Skin of body (tissue), 2 donors: ENCODE results near the gene ABCD2. TPM values are rescaled to one million over a fixed set of nuclear protein-coding genes. Genes with fewer than 3 reads are reported as not detected.
"Not testable (repeated sequence)": the region's sequence is repeated elsewhere in the genome, so short reads cannot be mapped to it uniquely, and the experiment has no call there.

Experiments
- DNase-seq: peaks from one replicate; lab custom pipeline; 2025; lab: John Stamatoyannopoulos, UW
- total RNA-seq: library from RNA; depleted of rRNA; stranded (reverse); fragments of >200 nt; gene quantifications from one replicate; pipeline ENCODE4 v1.2.3, GENCODE V29; 2014

The ABCD2 gene
- total RNA-seq = 2.2 TPM

DNA sequence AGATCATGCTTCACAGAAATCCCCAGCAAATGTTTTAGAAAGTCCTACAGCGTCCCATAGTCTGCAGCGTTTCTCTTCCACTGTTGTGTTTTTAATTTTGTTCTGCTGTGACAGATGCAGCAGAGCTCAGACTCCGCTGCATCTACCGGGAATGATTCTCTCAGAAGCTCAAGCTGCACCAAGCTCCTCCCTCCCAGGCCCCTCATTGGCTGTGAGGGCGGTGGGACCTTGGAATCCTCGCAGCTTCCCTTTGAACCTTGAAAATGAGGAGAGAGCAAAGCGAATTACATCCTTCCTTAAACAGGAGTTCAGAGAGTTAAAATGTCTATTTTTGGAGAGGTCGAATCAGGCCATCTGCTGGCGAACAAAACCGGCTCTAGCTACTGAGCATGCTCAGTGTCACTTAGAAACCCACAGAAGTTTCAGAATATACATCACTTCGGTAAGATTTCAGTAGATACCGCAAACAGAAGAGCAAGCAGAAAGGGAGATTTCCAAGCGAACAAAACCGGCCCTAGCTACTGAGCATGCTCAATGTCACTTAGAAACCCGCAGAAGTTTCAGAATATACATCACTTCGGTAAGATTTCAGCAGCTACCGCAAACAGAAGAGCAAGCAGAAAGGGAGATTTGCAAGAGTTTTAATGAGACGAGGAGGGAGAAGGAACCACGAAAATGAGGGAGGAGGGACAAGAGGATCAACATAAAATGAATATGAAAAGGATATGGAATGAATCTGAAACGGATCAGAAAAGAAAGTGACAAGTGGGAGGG is at the start of gene ABCD2:
Gene ABCD2, minus strand, starts transcription at position 144 of the 774 bp plus-strand sequence. CDS start 188 bp downstream, outside the sequence.
- DNase-seq = peak; percentile 66

DNA sequence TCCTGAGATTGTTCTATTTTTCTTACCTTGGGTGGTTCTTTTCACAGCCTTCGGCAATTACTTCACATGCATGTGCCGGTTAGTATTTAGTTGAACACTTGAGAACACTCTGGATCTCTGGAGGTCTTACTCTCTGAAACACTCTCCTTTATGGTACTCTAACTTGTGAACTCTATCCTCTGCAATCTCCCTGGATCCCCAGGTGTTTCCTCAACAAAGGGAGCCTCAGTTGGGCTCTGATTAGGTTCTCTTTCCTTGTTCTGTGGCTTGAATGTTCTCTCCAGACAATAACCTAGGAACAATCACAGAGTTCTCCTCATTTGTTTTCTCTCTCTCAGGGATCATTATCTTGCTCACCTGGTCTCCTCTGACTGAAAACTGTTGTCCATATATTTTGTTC is 40.5 kb upstream of the ABCD2 start:
- no peak for DNase-seq

DNA sequence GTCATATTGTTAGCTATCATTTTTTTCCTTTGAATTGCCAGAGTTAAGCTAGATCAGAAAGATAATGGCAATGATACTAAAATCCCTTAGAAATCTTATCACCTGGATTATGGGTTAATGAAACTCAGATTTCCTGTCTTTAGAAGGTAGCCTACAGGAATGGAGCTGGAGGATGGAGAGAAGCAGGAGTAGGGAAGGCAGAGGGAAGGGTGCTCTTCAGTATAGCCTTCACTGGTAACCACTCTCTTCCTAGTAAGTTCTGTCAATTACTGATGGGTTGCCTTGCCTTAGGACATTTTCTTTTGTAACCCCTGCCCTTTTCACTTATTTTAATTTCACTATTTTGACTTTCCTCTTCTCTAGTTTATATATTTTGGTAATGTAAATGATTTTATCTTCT is 27.8 kb upstream of the ABCD2 start:
- no peak for DNase-seq

DNA sequence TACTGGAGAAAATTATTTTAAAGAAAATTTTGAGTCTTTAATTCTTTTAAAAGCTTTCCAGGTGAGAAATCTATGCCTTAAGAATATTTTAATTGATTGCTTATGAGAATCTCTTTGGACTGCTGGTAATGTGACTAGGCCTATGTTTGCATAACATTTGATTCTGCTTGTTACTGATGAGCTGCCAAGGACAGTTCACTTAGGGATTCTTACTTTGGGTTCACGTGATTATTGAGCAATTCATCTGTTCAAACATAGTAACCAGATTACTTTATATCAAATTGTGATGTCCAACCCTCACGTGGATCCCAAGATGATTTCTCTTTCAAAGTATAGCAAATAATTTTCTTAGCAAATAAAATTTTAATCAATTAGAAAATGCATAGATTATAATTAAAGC is 27.4 kb upstream of the ABCD2 start:
- DNase-seq = no peak

DNA sequence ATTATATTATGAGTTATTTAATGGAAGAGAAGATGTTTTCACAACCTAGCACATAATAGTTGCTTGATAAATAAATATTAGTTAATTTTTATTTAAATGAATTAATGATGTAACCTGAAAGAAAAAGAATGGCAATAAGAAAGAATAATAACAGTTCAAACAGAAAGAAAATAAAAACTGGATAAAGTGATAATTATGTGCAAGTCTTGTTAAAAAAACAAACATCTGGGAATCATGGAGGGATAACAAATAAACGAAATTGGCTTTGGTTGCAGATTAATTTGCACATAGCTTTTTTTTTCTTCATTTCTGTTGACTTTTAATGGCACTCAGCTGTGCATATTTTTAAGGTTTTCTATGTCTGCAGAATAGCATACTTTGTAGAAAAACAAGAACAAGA is 23.4 kb upstream of the ABCD2 start:
- no peak for DNase-seq

DNA sequence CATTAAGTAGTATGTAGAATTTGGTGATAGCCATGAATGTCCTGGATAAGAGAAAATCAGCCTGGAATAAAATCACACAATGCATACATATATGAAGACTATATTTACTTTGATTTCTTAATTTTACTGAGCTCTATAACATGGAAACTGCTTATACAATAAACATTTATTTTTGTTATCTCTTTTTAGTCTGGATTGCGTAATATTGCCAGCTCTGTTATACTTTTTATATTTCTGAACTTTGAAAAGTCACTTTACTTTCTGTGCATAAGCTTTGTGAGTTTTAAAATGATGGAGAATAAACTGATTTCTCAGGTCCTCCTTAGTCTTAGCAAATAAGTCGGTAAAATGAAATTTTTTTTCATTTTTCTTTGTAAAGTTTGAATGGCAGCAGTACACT is 19.2 kb upstream of the ABCD2 start:
- DNase-seq = no peak

DNA sequence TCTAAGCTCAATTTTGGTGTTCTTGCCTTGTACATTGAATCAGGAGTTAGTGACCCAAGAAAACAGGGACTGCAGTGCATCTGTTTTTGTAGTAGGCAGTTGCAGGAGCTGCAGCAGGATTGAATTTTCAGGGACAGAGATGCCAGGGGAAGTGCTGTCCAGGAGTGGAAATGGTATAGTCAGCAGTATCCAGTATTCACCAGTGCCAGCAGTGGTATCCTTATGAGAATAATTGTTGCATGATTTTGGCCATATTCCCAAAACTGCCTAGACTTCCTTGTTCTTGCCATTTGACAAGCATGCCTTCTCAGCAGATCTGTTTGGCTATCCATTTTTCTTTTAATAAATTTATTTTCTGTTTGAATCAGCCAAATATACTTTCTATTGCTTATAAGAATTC is 18.6 kb upstream of the ABCD2 start:
- no peak for DNase-seq

DNA sequence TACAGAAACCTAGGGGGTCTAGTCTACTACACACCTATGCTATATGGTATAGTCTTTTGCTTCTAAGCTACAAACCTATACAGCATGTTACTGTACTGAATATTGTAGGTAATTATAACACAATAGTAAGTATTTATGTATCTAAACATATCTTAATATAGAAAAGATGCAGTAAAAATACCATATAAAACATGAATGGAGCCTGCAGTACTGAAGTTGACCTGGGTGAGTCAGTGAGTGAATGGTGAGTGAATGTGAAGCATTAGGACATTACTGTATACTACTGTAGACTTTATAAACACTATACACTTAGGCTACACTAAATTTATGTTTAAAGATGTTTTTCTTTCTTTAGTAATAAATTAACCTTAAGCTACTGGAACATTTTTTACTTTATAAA is 13.1 kb upstream of the ABCD2 start:
- DNase-seq = no peak

DNA sequence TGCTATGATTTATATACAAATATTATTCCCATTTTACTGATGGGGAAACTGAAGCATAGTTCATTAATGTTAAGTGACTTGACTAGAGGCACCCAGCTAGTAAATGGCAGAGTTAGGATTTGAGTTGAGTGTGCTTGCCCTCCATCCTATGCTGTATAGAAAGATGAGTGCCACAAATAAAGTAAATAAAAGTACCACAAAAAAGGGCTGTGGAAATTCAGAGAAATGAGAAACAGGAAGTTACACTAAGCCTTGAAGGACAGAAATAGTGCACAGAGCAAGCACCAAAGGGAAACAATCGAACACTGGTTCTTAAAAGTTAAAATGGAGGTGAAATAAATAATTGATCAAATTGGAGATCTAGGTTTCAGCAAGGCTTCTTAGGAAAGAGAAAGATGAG is 9.2 kb upstream of the ABCD2 start:
- no peak for DNase-seq

DNA sequence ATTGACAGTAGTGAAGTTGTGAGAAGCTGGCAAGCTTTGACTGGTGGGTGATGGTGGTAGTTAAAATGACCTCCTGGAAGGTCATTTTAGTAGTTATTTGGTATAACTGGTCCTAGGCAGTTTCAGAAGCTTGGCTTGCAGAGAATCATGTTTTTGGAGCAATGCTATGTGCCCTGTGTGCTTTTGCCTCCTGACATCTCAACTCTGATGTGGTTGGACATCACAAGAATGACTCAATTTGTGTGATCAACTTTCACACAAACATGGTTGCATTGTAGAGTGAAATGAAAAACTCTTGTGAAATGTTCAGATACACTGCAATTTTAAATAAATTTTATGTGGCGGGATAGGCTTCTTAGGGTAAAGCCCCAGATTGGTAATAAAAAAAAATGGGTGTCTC is 8.3 kb upstream of the ABCD2 start:
- no peak for DNase-seq

DNA sequence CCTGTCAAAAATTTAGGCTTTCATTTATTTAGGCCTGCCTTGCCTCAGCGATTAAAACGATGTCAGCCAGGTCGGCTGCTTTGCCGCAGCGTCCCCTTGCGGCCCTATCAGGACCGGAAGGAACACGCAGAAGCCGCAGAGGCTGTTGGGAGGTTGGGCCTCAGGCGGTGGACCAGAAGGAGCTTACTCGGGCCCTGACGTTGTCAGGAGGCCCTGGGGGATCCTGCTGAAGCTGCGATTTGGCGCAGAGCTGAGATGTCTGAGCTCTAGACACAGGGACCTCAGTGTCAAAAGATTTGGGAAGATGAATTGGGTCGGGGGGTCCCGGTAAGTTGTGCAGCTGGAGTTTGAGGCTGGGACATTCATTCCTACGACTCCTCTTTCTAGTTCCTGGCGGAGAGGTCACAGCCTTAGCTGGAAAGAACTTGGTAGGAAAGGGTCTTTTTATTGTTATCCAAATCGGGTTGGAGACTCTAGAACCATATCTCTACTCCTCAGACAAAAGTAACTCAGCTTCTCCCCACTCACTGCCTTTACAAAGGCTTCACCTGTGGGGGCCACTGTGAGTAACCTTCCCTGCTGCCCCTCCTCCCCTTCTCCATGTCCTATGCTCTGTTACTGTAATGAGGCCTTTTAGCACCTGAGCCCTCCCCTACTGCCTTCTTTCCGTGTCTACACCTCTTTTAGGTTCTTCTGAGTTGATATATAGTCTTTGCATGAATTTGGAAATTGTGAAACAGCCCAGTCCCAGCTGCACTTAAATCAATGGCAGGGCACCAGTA is 6.6 kb upstream of the ABCD2 start:
- no peak for DNase-seq

DNA sequence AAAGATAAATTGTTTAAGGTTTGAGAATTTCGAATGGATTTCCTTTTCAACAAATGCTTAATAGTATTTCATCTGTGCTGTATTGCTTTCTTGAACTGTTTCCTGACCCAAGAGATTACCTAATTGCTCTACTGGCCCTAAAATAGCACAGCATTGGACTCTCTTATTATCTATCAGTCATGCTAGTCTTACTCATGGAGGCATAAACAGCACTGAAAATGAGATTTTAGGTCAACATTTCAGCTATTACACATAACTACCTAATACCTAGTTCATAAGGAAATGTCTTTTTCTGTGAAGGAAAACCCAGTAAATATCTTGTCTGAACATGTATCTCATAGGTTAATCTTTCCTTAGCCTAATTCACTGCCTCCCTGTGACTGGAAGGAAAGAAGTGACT is 4.3 kb upstream of the ABCD2 start:
- DNase-seq = no peak

DNA sequence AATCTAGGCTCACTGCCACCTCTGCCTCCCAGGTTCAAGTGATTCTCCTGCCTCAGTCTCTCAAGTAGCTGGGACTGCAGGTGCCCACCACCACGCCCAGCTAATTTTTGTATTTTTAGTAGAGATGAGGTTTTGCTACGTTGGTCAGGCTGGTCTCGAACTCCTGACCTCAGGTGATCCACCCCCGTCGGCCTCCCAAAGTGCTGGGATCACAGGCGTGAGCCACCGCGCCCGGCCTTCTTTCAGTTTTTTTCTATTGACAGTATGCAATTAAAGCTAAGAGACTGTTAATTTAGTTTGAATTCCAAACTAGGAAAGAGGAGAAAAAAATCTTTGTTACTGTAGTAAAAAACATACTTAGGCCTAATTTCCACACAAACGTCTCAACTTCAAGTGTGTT is 3.6 kb upstream of the ABCD2 start:
- not testable (repeated sequence) for DNase-seq

DNA sequence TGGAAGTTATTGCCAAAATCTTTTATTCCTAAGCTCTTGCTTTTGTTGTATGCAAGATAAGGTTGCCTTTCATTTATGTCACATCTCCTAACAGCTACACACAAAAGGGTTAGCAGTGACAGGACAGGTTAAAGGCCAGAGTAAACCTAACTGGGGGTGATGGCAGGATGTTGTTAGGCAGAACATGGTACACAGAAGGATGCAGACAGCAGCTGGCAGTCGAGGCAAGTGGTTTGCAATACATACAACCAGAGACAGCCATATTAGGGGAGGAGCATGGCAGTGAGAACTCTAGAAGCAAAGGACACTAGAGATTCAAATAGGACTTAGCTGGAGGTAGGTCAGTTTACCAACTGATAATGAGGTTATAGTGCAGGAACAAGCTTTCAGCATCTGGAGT is 2.7 kb upstream of the ABCD2 start:
- no peak for DNase-seq

DNA sequence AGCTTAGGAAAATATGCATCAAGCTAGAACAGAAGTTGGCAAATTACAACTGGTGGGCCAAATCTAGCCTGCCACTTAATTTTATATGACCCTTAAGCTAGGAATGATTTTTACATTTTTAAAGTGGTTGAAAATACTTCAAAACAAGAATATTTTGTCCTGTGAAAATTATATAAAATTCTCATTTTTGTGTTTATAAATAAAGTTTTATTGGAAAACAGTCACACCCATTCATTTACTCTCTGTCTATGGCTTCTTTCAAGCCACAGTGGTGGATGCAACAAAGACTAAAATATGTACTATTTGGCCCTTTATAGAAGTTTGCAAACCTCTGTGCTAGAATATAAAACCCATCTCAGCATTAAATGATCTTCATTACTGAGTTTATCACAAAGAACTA is 2.1 kb upstream of the ABCD2 start:
- DNase-seq = no peak

DNA sequence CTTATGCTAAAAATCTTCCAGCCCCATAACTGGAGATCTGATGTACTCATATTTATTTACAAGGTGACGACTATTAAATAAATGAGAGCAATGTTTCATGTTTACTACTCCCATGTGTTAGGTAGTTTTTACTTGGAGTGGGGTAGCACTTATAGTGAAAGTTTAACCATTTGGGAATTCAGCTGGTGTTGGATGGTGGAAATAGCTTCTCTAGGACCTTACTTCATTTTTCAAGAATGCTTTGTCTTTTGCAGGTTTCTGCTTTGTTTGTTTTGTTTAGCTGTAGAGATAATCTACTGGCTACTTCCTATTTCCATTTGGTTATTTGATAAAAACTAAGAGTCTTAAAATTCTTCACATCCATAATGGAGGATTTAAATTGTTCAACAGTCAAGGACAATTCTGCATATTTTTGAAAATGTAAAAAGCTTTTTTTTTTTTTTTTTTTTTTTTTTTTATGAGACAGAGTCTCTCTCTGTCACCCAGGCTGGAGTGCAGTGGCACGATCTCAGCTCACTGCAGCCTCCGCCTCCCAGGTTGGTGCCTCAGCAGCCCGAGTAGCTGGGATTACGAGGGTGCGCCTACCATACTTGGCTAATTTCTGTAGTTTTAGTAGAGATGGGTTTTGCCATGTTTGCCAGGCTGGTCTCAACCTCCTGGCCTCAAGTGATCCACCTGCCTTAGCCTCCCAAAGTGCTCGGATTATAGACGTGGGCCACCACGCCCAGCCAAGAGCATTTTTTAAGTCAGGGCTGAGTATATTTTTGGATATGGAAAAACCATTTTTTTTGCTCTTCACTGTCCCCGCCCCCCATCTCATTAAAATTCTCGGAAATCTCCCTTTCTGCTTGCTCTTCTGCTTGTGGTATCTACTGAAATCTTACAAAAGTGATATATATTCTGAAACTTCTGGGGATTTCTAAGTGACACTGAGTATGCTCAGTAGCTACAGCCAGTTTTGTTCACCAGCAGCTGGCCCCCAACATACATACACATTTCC is 1.4 kb upstream of the ABCD2 start:
- DNase-seq = no peak

DNA sequence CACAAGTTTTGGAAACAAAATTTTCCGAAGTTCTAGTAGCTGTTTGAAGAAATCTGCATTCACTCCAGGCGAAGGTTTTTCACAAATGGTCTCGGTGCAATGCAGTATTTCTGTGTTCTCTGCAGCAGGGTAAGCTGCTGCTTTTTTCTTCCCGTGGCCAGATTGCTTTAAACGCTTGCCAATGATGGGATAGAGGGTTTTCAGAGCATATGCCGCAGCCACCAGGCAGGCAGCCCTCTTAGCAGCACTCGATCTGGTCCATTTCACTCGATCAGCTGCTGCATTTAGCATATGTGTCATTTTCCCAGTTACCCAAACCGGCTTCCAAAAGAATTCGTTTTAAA is 315 bp downstream of the ABCD2 start:
- no peak for DNase-seq

DNA sequence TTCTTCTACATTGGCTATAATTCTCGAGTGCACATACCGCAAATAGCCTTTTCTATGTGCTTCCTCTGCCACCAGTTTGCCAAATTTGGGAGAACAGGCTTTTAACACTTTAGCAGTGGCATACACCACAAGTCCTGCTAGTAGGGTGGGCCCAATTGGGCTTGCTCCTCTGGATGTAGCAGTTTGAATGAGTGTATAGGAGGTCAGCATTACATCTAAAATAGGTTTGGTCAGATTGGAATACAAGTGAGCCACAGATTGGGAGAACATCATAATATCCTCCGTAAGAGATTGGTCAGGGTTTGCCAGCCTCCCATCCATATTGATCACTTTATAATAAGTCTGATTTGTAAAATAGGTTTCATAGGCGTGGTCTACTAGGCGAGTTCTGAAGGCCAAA is 902 bp downstream of the ABCD2 start:
- DNase-seq = no peak

DNA sequence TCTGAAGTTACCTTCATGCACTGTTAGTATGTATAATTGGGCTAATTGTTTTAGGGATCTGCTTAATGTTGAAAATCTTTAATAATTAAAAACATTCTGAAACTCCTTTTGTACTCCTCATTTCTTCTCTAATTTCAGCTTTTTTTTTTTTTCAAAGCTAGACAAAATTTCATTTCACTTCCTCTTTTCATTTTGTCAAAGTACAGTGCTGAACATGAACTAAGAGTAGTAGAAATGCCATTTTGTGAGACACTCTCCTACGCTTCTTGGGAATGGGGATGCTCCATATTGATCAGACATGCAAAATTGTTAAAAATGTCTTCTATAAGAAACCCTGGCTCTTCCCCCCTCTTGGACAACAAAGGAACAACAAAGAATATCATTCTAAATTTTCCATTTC is 1.7 kb downstream of the ABCD2 start:
- no peak for DNase-seq

DNA sequence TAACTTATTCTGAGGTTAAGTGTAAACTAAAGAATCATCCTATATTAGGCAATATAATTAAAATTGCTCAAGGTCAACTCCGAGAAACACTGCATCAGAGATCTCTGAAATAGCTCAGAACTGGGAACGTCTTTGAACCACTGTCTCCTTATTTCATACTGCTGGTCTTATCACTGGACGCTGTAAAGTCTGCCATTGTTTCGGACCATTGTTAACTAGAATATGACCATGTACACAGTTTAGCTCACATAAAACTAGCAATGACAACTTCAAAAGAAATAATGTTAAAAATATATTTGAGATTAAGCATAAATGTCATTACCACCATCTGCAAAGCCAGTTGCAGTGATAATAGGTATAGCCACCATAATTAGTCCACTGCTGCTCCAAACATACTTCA is 2.9 kb downstream of the ABCD2 start:
- no peak for DNase-seq

DNA sequence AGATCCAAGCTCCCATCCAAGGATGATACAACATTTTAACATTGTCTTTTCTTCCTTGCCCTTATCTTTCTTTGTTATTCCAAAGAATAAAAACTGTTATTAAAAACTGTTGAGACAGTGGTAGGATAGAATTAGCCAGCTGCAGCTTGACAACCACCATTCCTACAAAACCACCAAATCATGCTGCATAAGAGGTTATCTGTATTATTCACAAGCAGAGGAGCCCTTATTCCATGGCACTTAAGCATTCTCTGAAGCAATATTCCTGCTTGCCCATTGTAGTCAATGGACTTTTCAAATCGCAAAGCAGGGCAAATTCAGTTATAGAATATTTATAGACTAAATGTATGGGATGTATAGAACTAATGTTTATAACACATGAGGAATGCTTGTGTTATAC is 3.4 kb downstream of the ABCD2 start:
- DNase-seq = no peak

DNA sequence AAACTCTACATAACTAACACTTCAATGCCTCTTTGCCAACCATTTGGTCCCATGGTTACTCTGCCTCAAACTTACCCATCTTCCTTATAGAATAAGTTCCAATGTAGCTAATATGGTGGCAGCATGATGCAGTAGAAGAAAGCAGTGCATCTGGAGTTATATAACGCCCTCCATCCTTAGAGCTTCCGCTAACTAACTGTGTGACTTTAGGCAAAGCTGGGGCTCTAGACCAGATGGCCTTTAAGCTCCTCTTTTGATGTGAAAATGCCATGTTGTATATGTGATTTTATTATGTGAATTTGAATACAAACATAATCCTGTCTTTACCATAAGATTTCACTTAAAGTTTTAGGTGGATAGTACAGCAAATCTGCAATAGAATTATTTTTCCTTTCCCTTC is 6.1 kb downstream of the ABCD2 start:
- no peak for DNase-seq
